Caco-2 (cell line): Measurements from ENCODE around the gene KDM4C. TPM values are rescaled to one million over a fixed set of nuclear protein-coding genes. Genes with fewer than 3 reads are reported as not detected.

Experiments used
- BruUV-seq: library from RNA; stranded (reverse); fragments of 400-500 nt; replicated peaks from 2 replicates; lab custom pipeline; 2021; lab: Mats Ljungman, UMichigan
- CTCF ChIA-PET: fragments of 300-600 bp; sonication (Branson Sonifier 250); formaldehyde crosslinking; loops from one replicate; lab custom pipeline; 2022; ENCODE audit warnings: antibody characterized with exemption; lab: Charles Lee
- POLR2A ChIA-PET: fragments of 300-600 bp; sonication (Branson Sonifier 250); formaldehyde crosslinking; loops from one replicate; lab custom pipeline; 2022; ENCODE audit warnings: antibody characterized with exemption; lab: Charles Lee
- DNase-seq, 2 experiments: peaks; one replicate each; pipeline versions ENCODE4 v3.0.0 to v3.0.0-alpha.2; 2020 to 2022
- H3K27me3 ChIP-seq: replicated peaks from 2 replicates; pipeline ENCODE4 v1.6.0; 2011; ENCODE audit warnings: low read length; ENCODE audit not compliant: control insufficient read depth, insufficient read depth
- H3K36me3 ChIP-seq: 2 replicates; pipeline ENCODE4 v1.5.1; 2011; ENCODE audit warnings: low read length; ENCODE audit not compliant: control insufficient read depth, insufficient read depth
- H3K4me1 ChIP-seq: fragments of 250-450 bp; sonication (Bioruptor Pico); 2 replicates; pipeline ENCODE4 v1.5.1; 2020; ENCODE audit warnings: mild to moderate bottlenecking
- H3K4me3 ChIP-seq: 2 replicates; pipeline ENCODE4 v1.5.1; 2011; ENCODE audit warnings: low read depth, mild to moderate bottlenecking, control low read depth, low read length
- H3K9me3 ChIP-seq: fragments of 250-450 bp; sonication (Bioruptor Pico); 2 replicates; pipeline ENCODE4 v1.5.1; 2020; ENCODE audit warnings: mild to moderate bottlenecking, moderate library complexity
- H3K27ac Mint-ChIP-seq: one replicate; pipeline ENCODE4 v1.8.0; 2022; ENCODE audit warnings: mixed read lengths; ENCODE audit not compliant: unreplicated experiment
- H3K27me3 Mint-ChIP-seq: one replicate; pipeline ENCODE4 v1.8.0; 2022; ENCODE audit warnings: mixed read lengths; ENCODE audit not compliant: insufficient read depth, unreplicated experiment
- H3K36me3 Mint-ChIP-seq: one replicate; pipeline ENCODE4 v1.8.0; 2022; ENCODE audit warnings: mild to moderate bottlenecking, mixed read lengths; ENCODE audit not compliant: insufficient read depth, unreplicated experiment
- H3K4me1 Mint-ChIP-seq: one replicate; pipeline ENCODE4 v1.8.0; 2022; ENCODE audit warnings: low read depth, mixed read lengths; ENCODE audit not compliant: unreplicated experiment
- H3K4me3 Mint-ChIP-seq: one replicate; pipeline ENCODE4 v1.8.0; 2022; ENCODE audit warnings: mild to moderate bottlenecking, moderate library complexity, mixed read lengths; ENCODE audit not compliant: unreplicated experiment
- H3K9me3 Mint-ChIP-seq: one replicate; pipeline ENCODE4 v1.8.0; 2022; ENCODE audit warnings: mixed read lengths; ENCODE audit not compliant: unreplicated experiment
- intact Hi-C: fragments of 100-400 bp; cut with micrococcal nuclease; formaldehyde crosslinking; loops from one replicate; pipeline ENCODE4 v1.10.0; 2022; ENCODE audit not compliant: unreplicated experiment
- total RNA-seq: library from RNA; stranded (reverse); gene quantifications from 2 replicates; pipeline ENCODE4 v1.2.3, GENCODE V29; 2022
- TF ChIP-seq, protein P1 (sequence below), 2 experiments: fragments of 200-600 bp in 1 of 2; IDR thresholded peaks; 1 replicate in 1 of 2; 2 replicates in 1 of 2; pipeline versions ENCODE4 v1.5.1 to v1.8.0; 2011 to 2022; ENCODE audit warnings: antibody characterized with exemption in 1 of 2, control low read depth in 1 of 2, inconsistent platforms in 1 of 2, low read depth in 1 of 2, low read length in 1 of 2, mild to moderate bottlenecking in 1 of 2, moderate library complexity in 1 of 2; ENCODE audit not compliant: insufficient read depth in 1 of 2, severe bottlenecking in 1 of 2, unreplicated experiment in 1 of 2

Gene KDM4C
- total RNA-seq, 1 experiment from 2014 or later = 40.3 TPM

DNA sequence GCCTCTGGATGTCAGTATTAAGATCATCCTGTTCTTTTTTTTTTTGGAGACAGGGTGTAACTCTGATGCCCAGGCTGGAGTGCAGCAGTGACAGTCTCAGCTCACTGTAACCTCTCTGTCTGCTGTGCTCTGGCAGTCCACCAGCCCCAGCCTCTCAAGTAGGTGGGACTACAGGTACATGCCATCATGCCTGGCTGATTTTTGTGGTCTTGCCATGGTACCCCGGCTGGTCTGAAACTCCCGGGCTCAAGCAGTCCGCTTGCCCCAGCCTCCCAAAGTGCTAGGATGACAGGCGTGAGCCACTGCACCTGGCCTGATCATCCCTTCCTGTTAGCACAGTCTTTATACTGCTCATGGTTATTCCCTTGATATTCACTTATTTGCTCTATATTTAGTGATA, 3.5 kb downstream of the KDM4C start:
- intact Hi-C loops = no loop called here
- TF ChIP-seq, protein P1, sequence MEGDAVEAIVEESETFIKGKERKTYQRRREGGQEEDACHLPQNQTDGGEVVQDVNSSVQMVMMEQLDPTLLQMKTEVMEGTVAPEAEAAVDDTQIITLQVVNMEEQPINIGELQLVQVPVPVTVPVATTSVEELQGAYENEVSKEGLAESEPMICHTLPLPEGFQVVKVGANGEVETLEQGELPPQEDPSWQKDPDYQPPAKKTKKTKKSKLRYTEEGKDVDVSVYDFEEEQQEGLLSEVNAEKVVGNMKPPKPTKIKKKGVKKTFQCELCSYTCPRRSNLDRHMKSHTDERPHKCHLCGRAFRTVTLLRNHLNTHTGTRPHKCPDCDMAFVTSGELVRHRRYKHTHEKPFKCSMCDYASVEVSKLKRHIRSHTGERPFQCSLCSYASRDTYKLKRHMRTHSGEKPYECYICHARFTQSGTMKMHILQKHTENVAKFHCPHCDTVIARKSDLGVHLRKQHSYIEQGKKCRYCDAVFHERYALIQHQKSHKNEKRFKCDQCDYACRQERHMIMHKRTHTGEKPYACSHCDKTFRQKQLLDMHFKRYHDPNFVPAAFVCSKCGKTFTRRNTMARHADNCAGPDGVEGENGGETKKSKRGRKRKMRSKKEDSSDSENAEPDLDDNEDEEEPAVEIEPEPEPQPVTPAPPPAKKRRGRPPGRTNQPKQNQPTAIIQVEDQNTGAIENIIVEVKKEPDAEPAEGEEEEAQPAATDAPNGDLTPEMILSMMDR (IDR thresholded peaks at IDR 0.05; ENCODE audit: insufficient read depth in 1 of 2, low read depth in 1 of 2, low read length in 1 of 2, severe bottlenecking in 1 of 2, unreplicated experiment in 1 of 2) = no peak
- Mint-ChIP-seq H3K36me3 (peaks cover 31% of the 10 kb centered on the region), H3K4me3 (peak overlapping the region; percentile 40), H3K27ac (no peak overlapping the region), H3K27me3 (no peaks in the 10 kb centered on the region), H3K9me3 (peaks cover 9% of the 10 kb centered on the region), H3K4me1 (peaks cover 21% of the 10 kb centered on the region)
- POLR2A ChIA-PET = no interaction called here
- H3K4me3 ChIP-seq = no peak overlapping the region
- H3K27me3 ChIP-seq = no peaks in the 10 kb centered on the region
- H3K4me1 ChIP-seq = peaks cover 41% of the 10 kb centered on the region
- CTCF ChIA-PET = no interaction called here
- no peak for DNase-seq
- no peaks in the 10 kb centered on the region for H3K36me3 ChIP-seq
- BruUV-seq = no TSS peak
- no peaks in the 10 kb centered on the region for H3K9me3 ChIP-seq

DNA sequence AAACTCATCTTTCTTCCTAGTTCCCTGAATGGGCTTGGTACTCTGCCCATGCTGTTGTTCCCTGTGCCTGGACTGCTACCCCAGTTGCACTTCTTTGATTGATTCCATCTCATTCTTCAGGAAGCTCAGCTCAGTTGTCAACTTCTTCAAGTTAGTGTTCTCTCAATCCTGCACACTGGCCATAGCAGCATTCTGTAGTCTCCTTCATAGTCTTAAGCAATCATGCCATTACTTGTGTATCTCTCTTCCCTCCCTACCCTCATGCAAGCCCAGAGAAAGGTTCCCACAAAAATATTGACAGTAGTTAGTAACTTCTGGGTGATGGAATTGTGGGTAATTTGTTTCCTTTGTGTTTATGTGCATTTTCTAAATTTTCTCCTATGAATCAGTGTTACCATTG, 5.5 kb downstream of the KDM4C start:
- H3K27me3 Mint-ChIP-seq = no peaks in the 10 kb centered on the region
- TF ChIP-seq, protein P1 (IDR thresholded peaks at IDR 0.05; ENCODE audit: insufficient read depth in 1 of 2, low read depth in 1 of 2, low read length in 1 of 2, severe bottlenecking in 1 of 2, unreplicated experiment in 1 of 2) = no peak
- BruUV-seq = no TSS peak
- peak overlapping the region; percentile 60 for H3K4me3 Mint-ChIP-seq
- Histone ChIP-seq H3K36me3 (no peaks in the 10 kb centered on the region), H3K4me3 (no peak overlapping the region), H3K27me3 (no peaks in the 10 kb centered on the region), H3K9me3 (no peaks in the 10 kb centered on the region), H3K4me1 (peaks cover 46% of the 10 kb centered on the region)
- peaks cover 9% of the 10 kb centered on the region for H3K9me3 Mint-ChIP-seq
- no peak for DNase-seq
- peaks cover 21% of the 10 kb centered on the region for H3K4me1 Mint-ChIP-seq
- intact Hi-C loops = no loop called here
- H3K27ac Mint-ChIP-seq = peak overlapping the region; percentile 77
- ChIA-PET CTCF (interaction anchor here (0.7 kb wide), 1 partner anchor 26 kb away, joined by 3 read pairs; no protein-coding TSS in a partner anchor), POLR2A (interaction anchor here (0.7 kb wide), 1 partner anchor 409 kb away, joined by 6 read pairs; no protein-coding TSS in a partner anchor)
- H3K36me3 Mint-ChIP-seq = peaks cover 21% of the 10 kb centered on the region

DNA sequence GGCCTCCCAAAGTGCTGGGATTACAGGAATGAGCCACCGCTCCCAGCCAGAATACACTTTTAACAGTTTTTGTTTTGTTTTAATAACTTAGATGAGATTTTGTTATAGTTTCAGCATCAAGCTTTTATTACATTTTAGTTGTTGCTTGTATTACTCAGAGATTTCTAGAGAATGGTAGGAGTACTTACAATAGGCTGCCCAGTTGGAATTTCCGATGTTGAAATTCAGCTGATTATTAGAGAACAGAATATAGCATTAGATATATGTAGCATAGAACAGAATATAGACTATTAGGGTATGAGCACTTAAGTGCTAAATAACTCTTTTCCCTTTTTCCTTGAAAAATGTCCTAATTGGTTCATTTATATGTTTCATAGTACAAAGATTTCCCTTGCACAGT, 6.2 kb downstream of the KDM4C start:
- peaks cover 13% of the 10 kb centered on the region for H3K36me3 Mint-ChIP-seq
- no peak for DNase-seq
- no peaks in the 10 kb centered on the region for H3K27me3 ChIP-seq
- H3K4me1 ChIP-seq = peaks cover 46% of the 10 kb centered on the region
- no peak overlapping the region for H3K4me3 Mint-ChIP-seq
- TF ChIP-seq, protein P1 (IDR thresholded peaks at IDR 0.05; ENCODE audit: insufficient read depth in 1 of 2, low read depth in 1 of 2, low read length in 1 of 2, severe bottlenecking in 1 of 2, unreplicated experiment in 1 of 2) = no peak
- ChIA-PET CTCF (no interaction called here), POLR2A (no interaction called here)
- BruUV-seq = no TSS peak
- peak overlapping the region; percentile 77 for H3K27ac Mint-ChIP-seq
- no peaks in the 10 kb centered on the region for H3K36me3 ChIP-seq
- no peaks in the 10 kb centered on the region for H3K27me3 Mint-ChIP-seq
- no peaks in the 10 kb centered on the region for H3K9me3 ChIP-seq
- no peak overlapping the region for H3K4me3 ChIP-seq
- intact Hi-C loops = no loop called here
- H3K9me3 Mint-ChIP-seq = peaks cover 9% of the 10 kb centered on the region
- H3K4me1 Mint-ChIP-seq = peaks cover 21% of the 10 kb centered on the region
